ENCODE data around the gene CTRB2.
"Not testable (repeated sequence)": the region's sequence is repeated elsewhere in the genome, so short reads cannot be mapped to it uniquely, and the experiment has no call there.

The CTRB2 gene

GRCh38 chr16:75222271-75222783 lies 15.4 kb upstream of the CTRB2 start:
- TF ChIP-seq, protein P1, sequence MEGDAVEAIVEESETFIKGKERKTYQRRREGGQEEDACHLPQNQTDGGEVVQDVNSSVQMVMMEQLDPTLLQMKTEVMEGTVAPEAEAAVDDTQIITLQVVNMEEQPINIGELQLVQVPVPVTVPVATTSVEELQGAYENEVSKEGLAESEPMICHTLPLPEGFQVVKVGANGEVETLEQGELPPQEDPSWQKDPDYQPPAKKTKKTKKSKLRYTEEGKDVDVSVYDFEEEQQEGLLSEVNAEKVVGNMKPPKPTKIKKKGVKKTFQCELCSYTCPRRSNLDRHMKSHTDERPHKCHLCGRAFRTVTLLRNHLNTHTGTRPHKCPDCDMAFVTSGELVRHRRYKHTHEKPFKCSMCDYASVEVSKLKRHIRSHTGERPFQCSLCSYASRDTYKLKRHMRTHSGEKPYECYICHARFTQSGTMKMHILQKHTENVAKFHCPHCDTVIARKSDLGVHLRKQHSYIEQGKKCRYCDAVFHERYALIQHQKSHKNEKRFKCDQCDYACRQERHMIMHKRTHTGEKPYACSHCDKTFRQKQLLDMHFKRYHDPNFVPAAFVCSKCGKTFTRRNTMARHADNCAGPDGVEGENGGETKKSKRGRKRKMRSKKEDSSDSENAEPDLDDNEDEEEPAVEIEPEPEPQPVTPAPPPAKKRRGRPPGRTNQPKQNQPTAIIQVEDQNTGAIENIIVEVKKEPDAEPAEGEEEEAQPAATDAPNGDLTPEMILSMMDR (conservative IDR thresholded peaks at IDR 0.05): no peak
- no peak for TF ChIP-seq ZFX (IDR thresholded peaks at IDR 0.05)
- H3K27ac ChIP-seq: no peak overlapping the region

DNA sequence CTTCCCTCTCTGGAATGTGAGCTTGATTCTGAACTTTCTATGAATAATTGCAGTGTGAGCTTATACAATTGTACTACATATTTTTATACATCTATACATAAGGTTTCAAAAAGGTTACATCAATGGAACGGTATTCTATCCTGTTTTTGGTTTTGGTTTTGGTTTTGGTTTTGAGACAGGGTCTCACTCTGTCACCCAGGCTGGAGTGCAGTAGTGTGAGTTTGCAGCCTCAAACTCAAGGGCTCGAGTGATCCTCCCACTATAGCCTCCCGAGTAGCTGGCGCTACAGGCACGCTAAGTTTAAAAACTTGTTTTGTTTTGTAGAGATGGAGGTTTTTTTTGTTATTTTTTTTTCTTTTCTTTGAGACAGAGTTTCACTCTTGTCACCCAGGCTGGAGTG lies 12.9 kb upstream of the CTRB2 start:
- TF ChIP-seq ZFX (IDR thresholded peaks at IDR 0.05): no peak
- TF ChIP-seq, protein P1 (conservative IDR thresholded peaks at IDR 0.05): no peak
- no peak overlapping the region for H3K27ac ChIP-seq

GRCh38 chr16:75219088-75219487 lies 12.1 kb upstream of the CTRB2 start:
- no peak overlapping the region for H3K27ac ChIP-seq
- TF ChIP-seq, protein P1 (conservative IDR thresholded peaks at IDR 0.05): no peak
- no peak for TF ChIP-seq ZFX (IDR thresholded peaks at IDR 0.05)

DNA sequence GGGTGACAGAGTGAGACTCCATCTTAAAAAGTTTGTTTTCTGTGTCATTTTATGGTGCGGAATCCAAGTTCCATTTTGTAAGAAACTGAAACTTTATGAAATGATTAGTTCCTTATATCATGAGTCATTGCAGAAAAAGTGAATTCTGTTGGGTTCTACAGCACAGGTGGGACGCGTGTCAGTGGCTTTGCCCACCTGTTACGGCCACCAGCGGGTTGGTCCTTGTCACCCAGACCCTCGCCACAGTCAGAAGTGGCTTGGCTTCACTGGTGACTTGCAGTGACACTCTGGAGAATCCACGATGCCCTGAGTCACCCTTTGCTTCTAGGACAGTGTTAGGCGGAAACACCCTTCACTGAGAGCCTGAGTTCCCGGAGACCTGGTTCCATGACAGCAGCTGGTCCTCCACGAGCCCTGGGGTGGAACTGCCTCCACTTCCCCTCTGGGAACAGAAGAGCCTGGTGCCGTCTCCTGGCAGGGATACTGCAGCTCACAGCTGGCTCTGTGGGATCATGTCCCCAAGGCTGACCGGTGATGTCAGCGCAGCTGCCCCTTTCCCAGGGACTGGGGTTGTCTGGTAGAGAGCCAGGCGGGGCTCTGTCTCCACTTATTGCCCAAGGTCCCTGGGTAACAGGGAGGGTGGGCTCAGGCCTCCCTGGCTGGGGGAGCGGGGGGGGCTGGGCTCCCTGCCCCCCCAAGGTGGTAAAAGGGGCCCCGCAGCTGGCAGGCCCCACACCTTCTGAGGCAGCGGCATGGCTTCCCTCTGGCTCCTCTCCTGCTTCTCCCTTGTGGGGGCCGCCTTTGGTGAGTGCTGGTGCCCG lies 11.5 kb upstream of the CTRB2 start, which contains the start of gene CTRB1:
Gene CTRB1, plus strand, starts transcription at position 733 of the 821 bp plus-strand sequence. Its CDS starts 20 bp downstream, at position 753.
- H3K27ac ChIP-seq: no peak within 1 kb of the TSS
- TF ChIP-seq ZFX (IDR thresholded peaks at IDR 0.05): no peak
- TF ChIP-seq, protein P1 (conservative IDR thresholded peaks at IDR 0.05): no peak

- H3K27ac ChIP-seq: no peak overlapping the region
- no peak for TF ChIP-seq ZFX (IDR thresholded peaks at IDR 0.05)
- TF ChIP-seq, protein P1 (conservative IDR thresholded peaks at IDR 0.05): no peak
Observed at GRCh38 chr16:75217389-75217851, 10.5 kb upstream of the CTRB2 start.

DNA sequence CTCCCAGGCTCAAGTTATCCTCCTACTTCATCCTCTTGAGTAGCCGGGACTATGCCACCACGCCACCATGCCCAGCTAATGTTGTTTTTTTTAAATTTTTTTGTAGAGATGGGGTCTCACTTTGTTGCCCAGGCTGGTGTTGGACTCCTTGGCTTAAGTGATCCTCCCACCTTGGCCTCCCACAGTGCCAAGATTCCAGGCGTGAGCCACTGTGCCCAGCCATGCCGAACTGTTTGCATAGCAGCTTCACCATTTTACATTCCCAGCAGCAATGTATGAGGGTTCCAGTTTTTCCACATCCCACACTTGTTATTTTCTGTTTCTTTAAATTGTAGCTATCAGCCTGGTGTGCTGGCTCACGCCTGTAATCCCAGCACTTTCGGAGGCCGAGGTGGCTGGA lies 9.6 kb upstream of the CTRB2 start:
- TF ChIP-seq, protein P1 (conservative IDR thresholded peaks at IDR 0.05): no peak
- no peak for TF ChIP-seq ZFX (IDR thresholded peaks at IDR 0.05)
- H3K27ac ChIP-seq: no peak overlapping the region

GRCh38 chr16:75216127-75216526 lies 9.2 kb upstream of the CTRB2 start:
- H3K27ac ChIP-seq: no peak overlapping the region
- TF ChIP-seq, protein P1 (conservative IDR thresholded peaks at IDR 0.05): no peak
- TF ChIP-seq ZFX (IDR thresholded peaks at IDR 0.05): no peak

GRCh38 chr16:75211286-75211685 lies 4.3 kb upstream of the CTRB2 start:
- not testable (repeated sequence) for H3K27ac ChIP-seq

Data from C4-2B (cell line).